DND-41 (cell line): ENCODE measurements around the gene MYB.

Experiments used
- ATAC-seq: fragments of 200-7000 bp; cut with Tn5 transposase; 3 replicates; pipeline ENCODE4 v1.9.1; 2021; ENCODE audit warnings: low read depth; ENCODE audit not compliant: insufficient read depth
- DNase-seq: peaks from one replicate; pipeline ENCODE4 v3.0.0-alpha.2; 2020
- H2AFZ ChIP-seq: 2 replicates; pipeline ENCODE4 v1.6.0; 2012; ENCODE audit warnings: low read depth, low read length
- H3K27ac ChIP-seq: 2 replicates; pipeline ENCODE4 v1.5.1; 2012; ENCODE audit warnings: low read length, inconsistent platforms
- H3K27me3 ChIP-seq: fragments of 200-600 bp; sonication (generic); 2 replicates; pipeline ENCODE4 v1.6.0; 2012; ENCODE audit warnings: low read length, mild to moderate bottlenecking, inconsistent platforms; ENCODE audit not compliant: insufficient read depth, poor library complexity
- H3K36me3 ChIP-seq: 2 replicates; pipeline ENCODE4 v1.5.1; 2012; ENCODE audit warnings: low read length, inconsistent platforms; ENCODE audit not compliant: insufficient read depth
- H3K4me1 ChIP-seq: 2 replicates; pipeline ENCODE4 v1.5.1; 2012; ENCODE audit warnings: mild to moderate bottlenecking, low read length; ENCODE audit not compliant: insufficient read depth
- H3K4me2 ChIP-seq: 2 replicates; pipeline ENCODE4 v1.6.0; 2012; ENCODE audit warnings: mild to moderate bottlenecking, moderate library complexity, low read length, inconsistent platforms; ENCODE audit not compliant: insufficient read depth
- H3K4me3 ChIP-seq, 2 experiments: fragments of 200-600 bp in 1 of 2; shearing (Covaris generic) in 1 of 2; 2 replicates each; pipeline ENCODE4 v1.5.1; 2012 to 2016; ENCODE audit warnings: inconsistent platforms in 2 of 2, low read length in 2 of 2, mild to moderate bottlenecking in 2 of 2, low read depth in 1 of 2, moderate library complexity in 1 of 2
- H3K79me2 ChIP-seq: 2 replicates; pipeline ENCODE4 v1.6.0; 2012; ENCODE audit warnings: low read length, inconsistent platforms; ENCODE audit not compliant: insufficient read depth
- H3K9ac ChIP-seq: 2 replicates; pipeline ENCODE4 v1.6.0; 2012; ENCODE audit warnings: low read depth, mild to moderate bottlenecking, inconsistent platforms, low read length, moderate library complexity
- H3K9me3 ChIP-seq: 2 replicates; pipeline ENCODE4 v1.5.1; 2012; ENCODE audit warnings: low read length, moderate library complexity, mild to moderate bottlenecking, inconsistent platforms; ENCODE audit not compliant: insufficient read depth, severe bottlenecking
- H4K20me1 ChIP-seq: 2 replicates; pipeline ENCODE4 v1.6.0; 2012; ENCODE audit warnings: low read length; ENCODE audit not compliant: insufficient read depth
- CTCF ChIP-seq: IDR thresholded peaks from 2 replicates; pipeline ENCODE4 v1.5.1; 2012; ENCODE audit warnings: borderline replicate concordance, low read length, moderate library complexity, mild to moderate bottlenecking; ENCODE audit not compliant: poor library complexity, severe bottlenecking; ENCODE audit errors: extremely low read depth
- EZH2 ChIP-seq: IDR thresholded peaks from 3 replicates; pipeline ENCODE4 v1.6.1; 2012; ENCODE audit warnings: borderline replicate concordance, low read depth, mild to moderate bottlenecking, moderate library complexity, low read length, inconsistent platforms; ENCODE audit not compliant: severe bottlenecking

Gene MYB

GRCh38 chr6:135260612-135261011 is 79.5 kb downstream of the MYB start:
- ATAC-seq (no peak), DNase-seq (no peak)
- Histone ChIP-seq H3K4me3 (no peak overlapping the region), H4K20me1 (no peaks in the 10 kb centered on the region), H3K4me1 (peaks cover 30% of the 10 kb centered on the region), H3K9me3 (no peaks in the 10 kb centered on the region), H3K27me3 (no peaks in the 10 kb centered on the region), H3K79me2 (no peaks in the 10 kb centered on the region), H3K27ac (0 out of 2 replicates have a peak overlapping the region, but pooled peaks have one; percentile 9), H3K4me2 (no peak overlapping the region), H3K9ac (no peak overlapping the region), H2AFZ (no peak overlapping the region), H3K36me3 (no peaks in the 10 kb centered on the region)
- TF ChIP-seq CTCF, result no peak
- TF ChIP-seq EZH2, result no peak

GRCh38 chr6:135261872-135262725 is 81.0 kb downstream of the MYB start:
- Histone ChIP-seq H2AFZ (no peak overlapping the region), H3K27ac (no peak overlapping the region; the same call in 1 of the 2 replicates), H3K9ac (no peak overlapping the region), H3K4me3 (no peak overlapping the region), H4K20me1 (no peaks in the 10 kb centered on the region), H3K9me3 (no peaks in the 10 kb centered on the region), H3K4me1 (peaks cover 43% of the 10 kb centered on the region), H3K36me3 (no peaks in the 10 kb centered on the region), H3K79me2 (no peaks in the 10 kb centered on the region), H3K27me3 (no peaks in the 10 kb centered on the region), H3K4me2 (no peak overlapping the region)
- DNase-seq, result no peak
- no peak for ATAC-seq
- no peak for TF ChIP-seq EZH2
- TF ChIP-seq CTCF, result no peak

DNA sequence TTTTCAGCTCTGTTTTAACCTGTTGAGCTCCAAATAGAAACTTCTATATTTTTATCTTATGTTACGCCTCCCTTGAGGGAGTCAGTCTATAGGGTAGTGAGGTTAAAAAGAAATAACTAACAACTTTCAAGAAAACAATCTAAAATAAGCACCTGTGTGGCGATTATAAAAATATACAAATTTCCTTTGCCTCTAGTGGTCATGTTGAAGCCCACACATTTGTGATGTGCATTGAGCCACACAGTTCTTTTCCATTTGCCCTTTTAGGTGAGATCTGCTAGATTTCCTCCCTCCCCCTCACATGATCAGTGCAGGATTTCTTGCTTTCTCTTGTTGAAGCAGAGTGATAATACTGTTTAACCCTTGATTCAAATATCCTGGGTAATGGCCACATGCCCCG is 84.2 kb downstream of the MYB start:
- peak overlapping the region; percentile 34 for H2AFZ ChIP-seq
- no peak overlapping the region for H3K4me2 ChIP-seq

More for the DNA sequence above, 84.2 kb downstream of the MYB start:
- Histone ChIP-seq H4K20me1 (no peaks in the 10 kb centered on the region), H3K4me1 (peaks cover 52% of the 10 kb centered on the region), H3K4me3 (no peak overlapping the region), H3K9ac (no peak overlapping the region), H3K36me3 (no peaks in the 10 kb centered on the region), H3K27me3 (no peaks in the 10 kb centered on the region), H3K27ac (peak overlapping the region; percentile 86), H3K9me3 (no peaks in the 10 kb centered on the region), H3K79me2 (no peaks in the 10 kb centered on the region)
- TF ChIP-seq CTCF, result peak; percentile 32
- no peak for TF ChIP-seq EZH2
- ATAC-seq (no peak), DNase-seq (no peak)
